ENCODE measurements around the gene TRIM8.
A peak's percentile ranks its signal among the peaks of the same experiment; 100 is the strongest.

The TRIM8 gene

GRCh38 chr10:102624094-102624493 lies 20.2 kb upstream of the TRIM8 start:
- H3K27ac Mint-ChIP-seq: no peak overlapping the region
- H3K4me3 Mint-ChIP-seq: no peak overlapping the region
- H3K36me3 Mint-ChIP-seq (ENCODE audit: low read depth): peaks cover 4% of the 10 kb centered on the region
- no peaks in the 10 kb centered on the region for H3K27me3 Mint-ChIP-seq (ENCODE audit: low read depth)
- H3K9me3 Mint-ChIP-seq: no peaks in the 10 kb centered on the region
- H3K4me1 Mint-ChIP-seq (ENCODE audit: low read depth): no peaks in the 10 kb centered on the region

GRCh38 chr10:102624751-102625645 lies 19.3 kb upstream of the TRIM8 start:
- Mint-ChIP-seq H3K36me3 (ENCODE audit: low read depth) (no peaks in the 10 kb centered on the region), H3K4me1 (ENCODE audit: low read depth) (no peaks in the 10 kb centered on the region), H3K4me3 (no peak overlapping the region), H3K27me3 (ENCODE audit: low read depth) (no peaks in the 10 kb centered on the region), H3K27ac (no peak overlapping the region), H3K9me3 (no peaks in the 10 kb centered on the region)

- no peak overlapping the region for H3K27ac Mint-ChIP-seq
- H3K4me1 Mint-ChIP-seq (ENCODE audit: low read depth): peaks cover 5% of the 10 kb centered on the region
- no peaks in the 10 kb centered on the region for H3K27me3 Mint-ChIP-seq (ENCODE audit: low read depth)
- H3K4me3 Mint-ChIP-seq: no peak overlapping the region
- H3K9me3 Mint-ChIP-seq: no peaks in the 10 kb centered on the region
- H3K36me3 Mint-ChIP-seq (ENCODE audit: low read depth): no peaks in the 10 kb centered on the region
Observed at GRCh38 chr10:102626026-102626685, 18.1 kb upstream of the TRIM8 start.

GRCh38 chr10:102627291-102627735 lies 17.0 kb upstream of the TRIM8 start:
- Mint-ChIP-seq H3K9me3 (no peaks in the 10 kb centered on the region), H3K27me3 (ENCODE audit: low read depth) (no peaks in the 10 kb centered on the region), H3K4me1 (ENCODE audit: low read depth) (peaks cover 9% of the 10 kb centered on the region), H3K27ac (no peak overlapping the region), H3K4me3 (no peak overlapping the region), H3K36me3 (ENCODE audit: low read depth) (no peaks in the 10 kb centered on the region)

GRCh38 chr10:102627736-102628293 lies 16.5 kb upstream of the TRIM8 start:
- H3K27ac Mint-ChIP-seq: no peak overlapping the region

GRCh38 chr10:102628451-102628911 lies 15.8 kb upstream of the TRIM8 start:
- no peak overlapping the region for H3K27ac Mint-ChIP-seq
- no peaks in the 10 kb centered on the region for H3K27me3 Mint-ChIP-seq (ENCODE audit: low read depth)
- no peaks in the 10 kb centered on the region for H3K36me3 Mint-ChIP-seq (ENCODE audit: low read depth)
- no peak overlapping the region for H3K4me3 Mint-ChIP-seq
- H3K4me1 Mint-ChIP-seq (ENCODE audit: low read depth): peaks cover 19% of the 10 kb centered on the region
- no peaks in the 10 kb centered on the region for H3K9me3 Mint-ChIP-seq

More at GRCh38 chr10:102627736-102628293, 16.5 kb upstream of the TRIM8 start:
- peaks cover 13% of the 10 kb centered on the region for H3K4me1 Mint-ChIP-seq (ENCODE audit: low read depth)
- H3K36me3 Mint-ChIP-seq (ENCODE audit: low read depth): no peaks in the 10 kb centered on the region
- H3K27me3 Mint-ChIP-seq (ENCODE audit: low read depth): no peaks in the 10 kb centered on the region
- H3K4me3 Mint-ChIP-seq: no peak overlapping the region
- H3K9me3 Mint-ChIP-seq: no peaks in the 10 kb centered on the region

- no peaks in the 10 kb centered on the region for H3K36me3 Mint-ChIP-seq (ENCODE audit: low read depth)
- H3K4me3 Mint-ChIP-seq: no peak overlapping the region
- no peaks in the 10 kb centered on the region for H3K9me3 Mint-ChIP-seq
- H3K27ac Mint-ChIP-seq: no peak overlapping the region
- no peaks in the 10 kb centered on the region for H3K27me3 Mint-ChIP-seq (ENCODE audit: low read depth)
- H3K4me1 Mint-ChIP-seq (ENCODE audit: low read depth): peaks cover 26% of the 10 kb centered on the region
Observed at GRCh38 chr10:102629661-102630614, 14.3 kb upstream of the TRIM8 start.

- Mint-ChIP-seq H3K4me1 (ENCODE audit: low read depth) (peaks cover 33% of the 10 kb centered on the region), H3K36me3 (ENCODE audit: low read depth) (no peaks in the 10 kb centered on the region), H3K27me3 (ENCODE audit: low read depth) (no peaks in the 10 kb centered on the region), H3K27ac (peak overlapping the region; percentile 20), H3K4me3 (no peak overlapping the region), H3K9me3 (no peaks in the 10 kb centered on the region)
Observed at GRCh38 chr10:102630663-102631062, 13.6 kb upstream of the TRIM8 start.

- Mint-ChIP-seq H3K9me3 (no peaks in the 10 kb centered on the region), H3K27ac (no peak overlapping the region), H3K4me1 (ENCODE audit: low read depth) (peaks cover 36% of the 10 kb centered on the region), H3K27me3 (ENCODE audit: low read depth) (no peaks in the 10 kb centered on the region), H3K36me3 (ENCODE audit: low read depth) (no peaks in the 10 kb centered on the region), H3K4me3 (no peak overlapping the region)
Observed at GRCh38 chr10:102631525-102632393, 12.5 kb upstream of the TRIM8 start.

GRCh38 chr10:102632394-102633111 lies 11.7 kb upstream of the TRIM8 start:
- Mint-ChIP-seq H3K27me3 (ENCODE audit: low read depth) (no peaks in the 10 kb centered on the region), H3K4me1 (ENCODE audit: low read depth) (peaks cover 38% of the 10 kb centered on the region), H3K9me3 (no peaks in the 10 kb centered on the region), H3K4me3 (peak overlapping the region; percentile 27), H3K36me3 (ENCODE audit: low read depth) (no peaks in the 10 kb centered on the region), H3K27ac (peak overlapping the region; percentile 62)

GRCh38 chr10:102633287-102633686 lies 11.0 kb upstream of the TRIM8 start:
- Mint-ChIP-seq H3K27ac (peak overlapping the region; percentile 79), H3K4me3 (peak overlapping the region; percentile 50), H3K4me1 (ENCODE audit: low read depth) (peaks cover 38% of the 10 kb centered on the region), H3K9me3 (no peaks in the 10 kb centered on the region), H3K36me3 (ENCODE audit: low read depth) (no peaks in the 10 kb centered on the region), H3K27me3 (ENCODE audit: low read depth) (no peaks in the 10 kb centered on the region)

GRCh38 chr10:102633848-102634247 lies 10.4 kb upstream of the TRIM8 start:
- H3K27ac Mint-ChIP-seq: peak overlapping the region; percentile 79
- H3K4me1 Mint-ChIP-seq (ENCODE audit: low read depth): peaks cover 38% of the 10 kb centered on the region
- no peak overlapping the region for H3K4me3 Mint-ChIP-seq
- no peaks in the 10 kb centered on the region for H3K36me3 Mint-ChIP-seq (ENCODE audit: low read depth)
- H3K9me3 Mint-ChIP-seq: no peaks in the 10 kb centered on the region
- H3K27me3 Mint-ChIP-seq (ENCODE audit: low read depth): no peaks in the 10 kb centered on the region

GRCh38 chr10:102634686-102635085 lies 9.6 kb upstream of the TRIM8 start:
- Mint-ChIP-seq H3K36me3 (ENCODE audit: low read depth) (no peaks in the 10 kb centered on the region), H3K9me3 (no peaks in the 10 kb centered on the region), H3K4me1 (ENCODE audit: low read depth) (peaks cover 38% of the 10 kb centered on the region), H3K27ac (no peak overlapping the region), H3K27me3 (ENCODE audit: low read depth) (no peaks in the 10 kb centered on the region), H3K4me3 (no peak overlapping the region)
